T1000 (cell line): Measurements from ENCODE around the gene CNTNAP3.
"Not testable (repeated sequence)": the region's sequence is repeated elsewhere in the genome, so short reads cannot be mapped to it uniquely, and the experiment has no call there.

Experiments used
- DNase-seq: peaks from one replicate; lab custom pipeline; 2025; ENCODE audit warnings: mixed read lengths; lab: John Stamatoyannopoulos, UW

Gene CNTNAP3

DNA sequence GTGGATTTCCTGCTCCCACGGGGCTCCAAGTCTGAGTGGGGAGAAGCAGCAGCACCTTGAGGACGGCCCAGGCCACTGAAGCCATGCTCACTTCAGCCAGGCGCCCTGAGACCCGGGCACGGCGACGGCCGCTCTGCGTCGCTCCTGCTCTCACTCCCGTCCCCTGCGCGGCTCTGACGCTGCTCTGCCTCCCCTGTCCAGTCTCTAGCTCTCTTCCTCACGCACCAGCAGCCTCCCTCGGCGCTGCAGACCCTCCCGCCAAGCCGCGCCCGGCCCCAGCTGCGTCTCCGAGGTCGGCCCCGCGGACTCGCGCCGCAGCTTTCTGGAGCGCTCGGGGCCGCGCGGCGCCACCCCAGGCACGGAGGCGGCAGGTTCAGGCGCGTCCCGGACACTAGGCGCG is at the start of gene CNTNAP3:
CNTNAP3 (minus strand) TSS at position 188 of the 400 bp plus-strand sequence; CDS start at position 85, 103 bp downstream.
- DNase-seq = not testable (repeated sequence)

DNA sequence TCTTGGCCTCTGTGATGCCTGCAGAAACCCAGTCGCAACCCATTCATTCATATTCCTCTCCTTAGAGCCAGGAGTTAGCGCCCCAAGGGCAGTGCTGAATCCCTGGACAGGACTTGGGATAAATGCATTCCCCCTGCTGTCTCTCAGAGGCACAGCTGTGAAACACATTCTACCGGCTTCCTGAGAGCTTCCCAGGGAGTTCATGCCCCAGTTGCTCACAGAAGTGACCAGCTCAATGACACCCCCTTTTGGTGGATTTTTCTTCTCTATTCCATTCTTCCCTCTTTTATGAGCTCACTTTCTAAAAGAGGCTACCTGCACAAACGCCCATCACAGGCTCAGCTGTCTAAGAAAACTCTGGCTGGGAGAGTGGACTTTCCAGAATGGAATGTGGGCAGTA is 8.0 kb downstream of the CNTNAP3 start:
- not testable (repeated sequence) for DNase-seq

GRCh38 chr9:39242513-39242912 is 45.5 kb downstream of the CNTNAP3 start:
- DNase-seq = not testable (repeated sequence)

DNA sequence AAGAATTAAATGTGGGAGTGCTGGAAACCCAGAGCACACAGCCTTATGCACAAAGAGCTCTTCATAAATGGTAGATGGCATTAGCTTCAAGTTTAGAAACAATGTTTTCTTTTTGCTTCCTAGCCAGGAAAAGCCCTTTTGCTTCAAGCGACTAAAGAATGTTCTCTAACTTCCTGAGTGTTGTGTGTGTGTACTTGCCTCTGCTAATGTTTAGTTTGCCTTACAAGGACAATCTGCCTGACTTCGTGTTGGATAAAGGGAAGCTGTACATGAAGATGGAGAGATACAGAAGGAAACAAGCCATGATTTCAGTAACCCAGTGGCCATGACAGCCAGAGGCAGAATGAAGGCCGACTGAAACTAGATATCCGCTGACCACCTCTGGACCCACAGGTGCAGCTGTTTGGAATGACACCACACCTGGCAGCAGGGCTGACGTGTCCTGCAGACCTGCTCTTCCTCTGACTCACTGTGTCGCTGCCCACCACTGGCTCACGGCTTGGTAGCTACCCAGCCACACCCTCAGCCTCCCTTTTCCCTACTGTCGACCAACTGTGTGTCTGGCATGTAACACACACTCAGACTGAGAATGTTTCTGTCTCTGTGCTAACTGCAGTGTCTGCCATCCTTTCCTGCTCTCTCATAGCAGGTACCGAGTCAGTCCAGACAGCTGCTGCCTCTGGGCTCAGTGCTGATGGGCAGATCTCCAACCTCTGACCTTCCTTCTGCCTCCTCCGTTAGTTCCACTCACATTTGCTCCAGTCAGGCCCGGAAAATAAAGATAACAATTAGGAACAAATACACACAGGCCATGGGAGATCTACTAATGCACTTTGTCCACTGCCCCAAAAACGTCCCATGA is 55.6 kb downstream of the CNTNAP3 start:
- DNase-seq = not testable (repeated sequence)

DNA sequence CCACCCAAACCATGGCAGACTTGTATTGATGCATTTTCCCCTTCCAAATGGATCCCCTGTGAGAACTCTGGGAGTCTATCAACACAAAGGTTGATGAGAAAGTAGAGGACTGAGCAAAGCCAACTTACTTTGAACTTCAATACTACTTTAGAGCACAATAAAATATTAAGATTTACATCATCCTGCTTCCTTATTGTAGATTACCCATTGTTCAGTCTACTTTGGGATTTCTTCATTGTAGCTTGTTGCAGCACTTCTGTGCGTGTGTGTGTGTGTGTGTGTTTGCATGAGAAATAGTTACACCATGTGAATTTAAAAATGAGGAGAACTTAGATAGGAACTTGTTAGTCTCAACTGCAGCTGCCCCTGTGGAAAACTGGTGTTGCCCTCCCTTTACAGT is 72.0 kb downstream of the CNTNAP3 start:
- not testable (repeated sequence) for DNase-seq

GRCh38 chr9:39209773-39210172 is 78.2 kb downstream of the CNTNAP3 start:
- DNase-seq = not testable (repeated sequence)

- not testable (repeated sequence) for DNase-seq
Observed at GRCh38 chr9:39206643-39207042, 81.3 kb downstream of the CNTNAP3 start.

DNA sequence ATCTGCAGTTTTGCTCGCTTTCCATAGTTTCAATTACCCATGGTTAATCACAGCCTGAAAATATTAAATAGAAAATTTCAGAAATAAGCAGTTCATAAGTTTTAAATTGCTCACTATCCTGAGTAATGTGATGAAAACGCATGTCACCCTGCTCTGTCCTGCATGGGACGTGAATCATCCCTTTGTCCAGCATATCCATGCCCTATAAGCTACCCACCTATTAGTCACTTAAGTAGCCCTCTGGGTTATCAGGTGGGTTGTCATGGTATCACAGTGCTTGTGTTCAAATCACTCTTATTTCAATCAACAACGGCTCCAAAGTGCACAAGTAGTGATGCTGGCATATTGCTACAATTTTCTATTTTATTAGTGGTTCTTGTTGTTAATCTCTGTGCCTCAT is 82.1 kb downstream of the CNTNAP3 start:
- DNase-seq = not testable (repeated sequence)

- DNase-seq = not testable (repeated sequence)
Observed at GRCh38 chr9:39200412-39200811, 87.6 kb downstream of the CNTNAP3 start.

DNA sequence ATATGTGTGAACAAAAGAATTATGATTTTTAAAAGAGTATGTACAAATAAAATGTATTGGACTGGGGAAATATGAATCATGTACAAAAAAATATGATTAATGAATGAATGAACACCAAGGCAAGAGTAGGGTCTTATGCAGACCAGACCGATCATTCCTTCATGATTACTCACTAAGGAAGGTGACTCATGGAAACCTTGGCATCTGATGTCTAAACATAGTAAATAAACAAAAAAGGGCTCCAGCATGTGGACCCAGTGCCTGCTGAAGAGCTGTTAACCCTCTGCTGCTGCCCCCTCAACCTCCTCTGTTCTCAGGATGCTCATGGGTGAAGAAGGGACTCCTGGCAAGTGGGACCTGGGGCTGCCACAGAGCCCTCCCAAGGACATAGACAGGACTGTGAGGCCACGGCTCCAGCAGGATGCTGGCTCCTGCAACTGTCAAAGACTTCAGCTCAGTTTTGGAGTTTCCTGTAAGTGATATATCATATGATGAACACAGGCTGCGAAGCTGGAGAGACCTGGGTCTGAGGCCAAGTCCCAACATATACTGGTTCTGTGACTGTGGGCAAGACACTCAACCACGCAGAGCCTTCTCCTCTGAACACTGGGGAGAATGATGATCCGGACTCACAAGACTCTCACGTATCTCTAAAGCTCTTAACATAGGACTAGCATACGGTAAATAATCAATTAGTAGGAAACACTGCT is 89.8 kb downstream of the CNTNAP3 start:
- DNase-seq = not testable (repeated sequence)

GRCh38 chr9:39171370-39171769 is 116.6 kb downstream of the CNTNAP3 start:
- DNase-seq = not testable (repeated sequence)

- DNase-seq = not testable (repeated sequence)
Observed at GRCh38 chr9:39157714-39158113, 130.3 kb downstream of the CNTNAP3 start.

DNA sequence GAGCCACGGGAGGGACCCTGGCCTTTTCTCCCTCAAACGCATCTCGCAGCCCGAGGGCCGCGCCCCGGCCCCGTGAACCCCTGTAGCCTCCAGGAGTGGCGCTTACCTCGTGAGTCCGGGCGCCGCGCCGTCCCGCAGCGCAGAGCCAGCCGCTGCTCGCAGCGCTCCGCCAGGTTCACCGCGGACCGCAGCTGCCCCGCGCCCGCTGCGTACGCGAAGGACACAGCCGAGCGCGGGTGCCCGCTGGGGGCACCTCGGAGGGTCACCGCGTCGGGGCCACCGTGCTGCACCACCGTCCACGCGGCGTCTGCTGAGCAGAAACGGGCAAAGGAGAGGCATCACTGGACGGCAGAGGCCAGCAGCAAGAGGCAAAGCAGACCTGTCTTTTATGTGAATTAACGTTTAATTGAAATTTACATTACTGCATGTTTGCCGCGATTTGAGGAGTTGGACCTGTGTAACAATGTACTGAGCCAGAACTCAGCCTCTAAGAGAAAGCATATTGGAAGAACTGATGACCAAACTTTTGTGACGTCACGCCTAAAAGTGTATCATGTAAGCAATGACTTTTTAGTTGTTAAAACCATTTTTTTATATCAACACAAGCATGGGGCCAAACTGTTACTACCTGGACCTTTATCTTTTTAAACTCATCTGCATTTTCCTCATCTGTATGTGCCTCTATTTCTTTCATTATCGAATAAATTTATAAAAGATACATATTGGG is 155.0 kb downstream of the CNTNAP3 start:
- DNase-seq = not testable (repeated sequence)

DNA sequence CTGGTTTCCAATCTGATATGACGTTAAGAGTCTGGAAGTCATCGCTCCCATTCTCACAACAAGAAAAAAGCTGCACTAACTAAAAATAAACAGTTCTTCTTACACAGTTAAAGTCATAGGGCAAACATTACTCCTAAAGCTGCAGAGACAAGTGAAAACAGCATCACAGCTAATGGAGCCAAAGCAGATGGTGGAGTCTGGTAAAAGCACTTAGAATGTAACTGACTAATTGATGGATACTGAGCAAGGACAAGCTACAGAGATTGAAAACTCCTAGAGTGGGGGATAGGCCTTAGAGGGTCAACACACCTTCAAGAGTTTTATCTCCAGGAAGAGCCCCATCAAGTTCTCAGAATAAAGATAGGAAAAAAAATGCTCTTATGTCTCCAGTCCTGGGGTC is 166.6 kb downstream of the CNTNAP3 start:
- DNase-seq = not testable (repeated sequence)

- DNase-seq = not testable (repeated sequence)
Observed at GRCh38 chr9:39111746-39112145, 176.2 kb downstream of the CNTNAP3 start.

GRCh38 chr9:39108145-39108544 is 179.8 kb downstream of the CNTNAP3 start:
- no peak for DNase-seq

DNA sequence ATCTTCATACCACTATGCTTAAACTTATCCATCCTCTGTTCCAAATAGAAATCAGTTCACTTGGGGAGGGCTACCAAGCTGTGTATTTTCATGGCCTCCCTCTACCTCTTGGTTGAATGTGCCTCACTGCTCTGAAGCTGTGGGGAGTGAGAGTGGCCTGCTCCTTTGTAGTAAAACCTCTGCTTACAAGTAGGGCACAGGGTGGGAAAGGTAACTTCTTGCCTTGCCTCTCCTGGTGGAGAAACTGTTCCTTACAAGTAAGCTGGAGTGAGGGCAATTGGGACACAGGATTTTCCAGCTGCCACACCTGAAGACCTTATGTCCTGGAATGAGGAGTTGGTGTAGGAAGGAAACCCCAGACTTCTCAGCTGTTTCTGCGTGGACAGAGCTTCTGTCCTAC is 190.8 kb downstream of the CNTNAP3 start:
- not testable (repeated sequence) for DNase-seq

- DNase-seq = not testable (repeated sequence)
Observed at GRCh38 chr9:39085311-39085710, 202.7 kb downstream of the CNTNAP3 start.

- not testable (repeated sequence) for DNase-seq
Observed at GRCh38 chr9:39082574-39082973, 205.4 kb downstream of the CNTNAP3 start.

DNA sequence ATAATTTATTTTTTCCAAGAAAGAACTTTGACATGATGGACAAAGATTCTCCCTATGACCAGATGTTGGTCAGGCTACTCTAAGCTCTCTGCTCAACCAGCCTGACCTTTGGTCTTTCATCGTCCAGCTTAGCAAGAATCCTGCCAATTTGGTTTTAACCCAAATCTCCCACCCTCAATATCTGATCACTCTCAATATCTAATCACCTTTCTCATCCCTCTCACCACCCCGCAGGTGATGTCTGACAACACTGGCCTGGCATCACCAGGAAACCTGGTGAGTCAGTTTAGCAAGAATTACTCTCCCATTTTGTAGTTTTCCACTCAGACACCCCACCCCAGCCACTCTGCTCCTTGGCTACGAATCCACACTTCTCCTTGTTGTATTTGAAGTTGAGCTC is 207.9 kb downstream of the CNTNAP3 start:
- not testable (repeated sequence) for DNase-seq

DNA sequence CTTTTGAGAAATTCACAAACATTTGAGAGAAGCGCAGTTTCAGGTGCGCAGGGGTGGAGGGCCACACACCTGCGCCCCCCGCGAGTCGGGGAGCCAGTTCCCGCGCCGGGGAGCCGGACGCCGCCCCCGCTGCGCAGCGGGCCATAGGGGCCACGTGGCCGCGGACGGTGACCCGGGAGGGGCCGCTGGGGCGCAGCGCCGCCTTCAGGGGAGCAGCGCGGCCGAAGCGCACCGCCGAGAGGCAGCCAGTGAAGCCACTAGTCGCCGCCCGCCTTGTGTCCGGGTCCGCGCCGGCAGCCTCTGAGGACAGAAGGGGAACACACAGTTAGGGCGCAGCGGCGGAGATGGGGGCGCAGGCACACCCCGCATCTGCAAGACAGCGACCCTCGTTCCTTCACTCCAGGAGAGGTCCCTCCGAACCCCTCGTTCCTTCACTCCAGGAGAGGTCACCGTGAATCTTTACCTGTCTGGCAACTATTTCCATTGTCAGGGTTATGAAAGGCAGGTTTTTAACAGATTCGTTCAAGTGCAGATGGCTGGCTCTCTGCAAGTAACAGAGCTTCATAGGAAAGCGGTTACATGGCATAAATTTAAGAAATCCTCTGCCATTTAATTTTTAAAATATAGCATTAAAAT is 209.2 kb downstream of the CNTNAP3 start:
- not testable (repeated sequence) for DNase-seq

DNA sequence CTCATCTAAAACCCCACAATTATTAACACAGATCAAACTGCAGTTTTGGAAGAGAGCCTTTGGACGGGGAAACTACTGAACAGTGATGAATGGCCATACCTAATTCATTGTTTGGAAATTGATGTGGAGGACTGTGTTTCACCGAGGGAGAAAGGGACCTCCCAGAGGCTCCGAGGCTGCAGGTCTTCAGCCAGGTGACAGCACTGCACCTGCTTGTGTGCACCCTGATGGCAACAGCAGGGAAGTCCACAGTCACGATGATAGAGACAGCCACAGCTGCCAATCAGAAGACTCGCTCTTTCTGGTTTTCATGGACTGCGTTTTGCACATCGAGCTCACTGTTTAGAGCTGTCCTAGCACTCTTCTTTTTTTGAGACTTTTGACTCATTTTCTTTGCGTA is 214.4 kb downstream of the CNTNAP3 start:
- DNase-seq = not testable (repeated sequence)
